B cell (primary cell): Measurements from ENCODE around the gene SEMA7A. TPM values are rescaled to one million over a fixed set of nuclear protein-coding genes. Genes with fewer than 3 reads are reported as not detected.

Experiments used
- ATAC-seq: fragments of 200-7000 bp; cut with Tn5 transposase; one replicate; pipeline ENCODE4 v1.10.0; 2021; ENCODE audit warnings: low read depth, mild to moderate bottlenecking, moderate number of reproducible peaks, moderate library complexity
- CTCF ChIA-PET: fragments of 350-600 bp; sonication (Branson Sonifier 250); formaldehyde crosslinking; loops from one replicate; lab custom pipeline; 2021; ENCODE audit warnings: antibody characterized with exemption, inconsistent platforms; lab: Charles Lee
- POLR2A ChIA-PET: fragments of 350-600 bp; sonication (Branson Sonifier 250); formaldehyde crosslinking; loops from one replicate; lab custom pipeline; 2021; ENCODE audit warnings: antibody characterized with exemption; lab: Charles Lee
- DNase-seq: peaks from one replicate; pipeline ENCODE4 v3.0.0; 2013
- H2AFZ ChIP-seq: 2 replicates; pipeline ENCODE4 v1.6.1; 2012; ENCODE audit warnings: mild to moderate bottlenecking, low read depth, low read length; ENCODE audit not compliant: insufficient read depth, poor library complexity, severe bottlenecking
- H3K27ac ChIP-seq, 2 donors: 1 replicate in 1 of 2; 2 replicates in 1 of 2; pipeline ENCODE4 v1.5.1; 2012 to 2013; ENCODE audit warnings: low read length in 2 of 2, mild to moderate bottlenecking in 2 of 2, moderate library complexity in 1 of 2
- H3K27me3 ChIP-seq, 4 experiments: fragments of 200-600 bp in 1 of 4; sonication (generic) in 1 of 4; replicated peaks in 1 of 4; 1 replicate in 2 of 4; 2 replicates in 2 of 4; pipeline versions ENCODE4 v1.6.1 to v1.7.0; 2013 to 2016; ENCODE audit warnings: low read length in 3 of 4, mild to moderate bottlenecking in 2 of 4, mixed read lengths in 1 of 4, moderate library complexity in 1 of 4; ENCODE audit not compliant: insufficient read depth in 4 of 4, control insufficient read depth in 3 of 4; ENCODE audit errors: control extremely low read depth in 1 of 4
- H3K36me3 ChIP-seq, 2 experiments: replicated peaks in 1 of 2; 1 replicate in 1 of 2; 2 replicates in 1 of 2; pipeline versions ENCODE4 v1.6.1 to v1.7.1; 2013; ENCODE audit warnings: low read length in 1 of 2; ENCODE audit not compliant: insufficient read depth in 2 of 2, control insufficient read depth in 1 of 2; ENCODE audit errors: control extremely low read depth in 1 of 2, extremely low read depth in 1 of 2
- H3K4me1 ChIP-seq, 2 donors: fragments of 200-600 bp in 1 of 2; sonication (generic) in 1 of 2; 1 replicate in 1 of 2; 2 replicates in 1 of 2; pipeline versions ENCODE4 v1.5.1 to v1.6.1; 2013 to 2017; ENCODE audit warnings: low read length in 2 of 2; ENCODE audit not compliant: control insufficient read depth in 2 of 2, insufficient read depth in 2 of 2
- H3K4me2 ChIP-seq: replicated peaks from 2 replicates; pipeline ENCODE3; 2012; ENCODE audit warnings: mild to moderate bottlenecking, low read depth, low read length; ENCODE audit not compliant: poor library complexity, severe bottlenecking
- H3K4me3 ChIP-seq, 5 experiments: fragments of 200-600 bp in 1 of 5; sonication (generic) in 1 of 5; 1 replicate in 3 of 5; 2 replicates in 2 of 5; pipeline versions ENCODE4 v1.5.1 to v1.7.0; 2011 to 2016; ENCODE audit warnings: low read length in 4 of 5, mild to moderate bottlenecking in 4 of 5, low read depth in 2 of 5, control low read depth in 1 of 5, moderate library complexity in 1 of 5; ENCODE audit not compliant: insufficient read depth in 1 of 5; ENCODE audit errors: control extremely low read depth in 1 of 5, extremely low read depth in 1 of 5
- H3K79me2 ChIP-seq: fragments of 200-600 bp; sonication (generic); one replicate; pipeline ENCODE4 v1.6.0; 2016; ENCODE audit warnings: low read length; ENCODE audit not compliant: control insufficient read depth, insufficient read depth
- H3K9ac ChIP-seq: fragments of 200-600 bp; sonication (generic); 2 replicates; pipeline ENCODE4 v1.6.1; 2017; ENCODE audit warnings: mild to moderate bottlenecking, low read length, moderate library complexity
- H3K9me3 ChIP-seq, 3 donors: one replicate each; pipeline versions ENCODE4 v1.6.1 to v1.7.1; 2013; ENCODE audit warnings: low read length in 2 of 3; ENCODE audit not compliant: control insufficient read depth in 2 of 3, insufficient read depth in 1 of 3; ENCODE audit errors: control extremely low read depth in 1 of 3
- H4K20me1 ChIP-seq: 2 replicates; pipeline ENCODE4 v1.6.0; 2012; ENCODE audit warnings: mild to moderate bottlenecking, low read length; ENCODE audit not compliant: insufficient read depth, control insufficient read depth, poor library complexity, severe bottlenecking
- H3K27ac Mint-ChIP-seq: one replicate; pipeline ENCODE4 v1.8.0; 2021; ENCODE audit warnings: mixed read lengths
- H3K27me3 Mint-ChIP-seq: one replicate; pipeline ENCODE4 v1.8.0; 2021; ENCODE audit warnings: mixed read lengths
- H3K4me1 Mint-ChIP-seq: one replicate; pipeline ENCODE4 v1.8.0; 2021; ENCODE audit warnings: mixed read lengths
- H3K4me3 Mint-ChIP-seq: one replicate; pipeline ENCODE4 v1.8.0; 2021; ENCODE audit warnings: mixed read lengths
- H3K9me3 Mint-ChIP-seq: one replicate; pipeline ENCODE4 v1.8.0; 2022; ENCODE audit warnings: mixed read lengths; ENCODE audit not compliant: insufficient read depth
- EZH2 ChIP-seq: IDR thresholded peaks from 2 replicates; pipeline ENCODE4 v1.6.1; 2012; ENCODE audit warnings: borderline replicate concordance, low read depth, mild to moderate bottlenecking, moderate library complexity, low read length; ENCODE audit not compliant: insufficient read depth, poor library complexity, severe bottlenecking
- WGBS: methylation state at CpG from one replicate; pipeline ENCODE4 v1.1.5; 2013; ENCODE audit warnings: missing lambda C conversion rate; ENCODE audit not compliant: insufficient coverage; 5-methylcytosine and 5-hydroxymethylcytosine counted together
- intact Hi-C: fragments of 100-400 bp; cut with micrococcal nuclease; formaldehyde crosslinking; loops from one replicate; pipeline ENCODE4 v1.10.0; 2022
- polyA plus RNA-seq: library from polyadenylated mRNA; depleted of rRNA; stranded (reverse); fragments of >200 nt; gene quantifications from 2 replicates; pipeline ENCODE4 v1.2.3, GENCODE V29; 2012
- total RNA-seq, 2 donors: library from RNA; stranded (reverse); fragments of 120-200 nt in 1 of 2; gene quantifications; 1 replicate in 1 of 2; 2 replicates in 1 of 2; pipeline versions ENCODE4 v1.2.3 to v1.2.4, GENCODE V29; 2013 to 2022
- TF ChIP-seq, protein P1 (sequence below): fragments of 200-600 bp; IDR thresholded peaks from one replicate; pipeline ENCODE4 v1.8.0; 2022; ENCODE audit warnings: antibody characterized with exemption, mild to moderate bottlenecking

SEMA7A gene
- total and polyA plus RNA-seq, 2 donors (not counting 1 experiment from before 2014, with no cell fraction given): 42.0 to 44.2 TPM

DNA sequence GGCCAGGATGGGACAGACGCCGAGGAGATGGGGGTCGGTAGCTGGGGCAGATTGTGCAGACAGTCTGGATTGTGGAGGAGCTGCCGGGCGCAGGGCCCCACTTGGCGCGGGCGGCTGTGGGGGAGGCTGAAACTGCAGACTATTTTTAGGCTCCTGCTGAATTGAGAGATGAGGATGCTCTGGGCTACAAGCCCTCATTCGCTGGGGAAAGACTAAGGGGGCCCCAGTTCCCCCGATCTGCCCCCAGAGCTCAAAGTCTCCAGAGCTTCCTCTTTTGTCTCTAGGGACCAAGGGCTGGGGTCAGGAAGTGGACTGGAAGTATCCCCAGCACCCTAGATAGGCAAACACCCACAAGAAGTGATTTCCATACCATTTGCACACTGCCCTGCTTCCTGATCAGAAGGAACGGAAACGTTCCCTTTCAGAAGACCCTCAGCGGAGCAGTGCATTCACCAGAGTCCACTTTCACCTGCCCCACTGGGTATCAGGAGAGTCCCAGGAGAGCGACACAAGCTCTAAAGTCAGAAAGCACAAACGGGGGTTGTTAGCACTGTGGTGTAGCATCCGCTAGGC lies 29.7 kb downstream of the SEMA7A start:
- peaks cover 69 to 90% of the 10 kb centered on the region in 2 donors for H3K4me1 ChIP-seq
- TF ChIP-seq, protein P1, sequence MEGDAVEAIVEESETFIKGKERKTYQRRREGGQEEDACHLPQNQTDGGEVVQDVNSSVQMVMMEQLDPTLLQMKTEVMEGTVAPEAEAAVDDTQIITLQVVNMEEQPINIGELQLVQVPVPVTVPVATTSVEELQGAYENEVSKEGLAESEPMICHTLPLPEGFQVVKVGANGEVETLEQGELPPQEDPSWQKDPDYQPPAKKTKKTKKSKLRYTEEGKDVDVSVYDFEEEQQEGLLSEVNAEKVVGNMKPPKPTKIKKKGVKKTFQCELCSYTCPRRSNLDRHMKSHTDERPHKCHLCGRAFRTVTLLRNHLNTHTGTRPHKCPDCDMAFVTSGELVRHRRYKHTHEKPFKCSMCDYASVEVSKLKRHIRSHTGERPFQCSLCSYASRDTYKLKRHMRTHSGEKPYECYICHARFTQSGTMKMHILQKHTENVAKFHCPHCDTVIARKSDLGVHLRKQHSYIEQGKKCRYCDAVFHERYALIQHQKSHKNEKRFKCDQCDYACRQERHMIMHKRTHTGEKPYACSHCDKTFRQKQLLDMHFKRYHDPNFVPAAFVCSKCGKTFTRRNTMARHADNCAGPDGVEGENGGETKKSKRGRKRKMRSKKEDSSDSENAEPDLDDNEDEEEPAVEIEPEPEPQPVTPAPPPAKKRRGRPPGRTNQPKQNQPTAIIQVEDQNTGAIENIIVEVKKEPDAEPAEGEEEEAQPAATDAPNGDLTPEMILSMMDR: no peak
- TF ChIP-seq EZH2: no peak
- Mint-ChIP-seq H3K4me3 (peak overlapping the region; percentile 49), H3K4me1 (peaks cover 89% of the 10 kb centered on the region), H3K27ac (peak overlapping the region; percentile 57), H3K9me3 (no peaks in the 10 kb centered on the region), H3K27me3 (no peaks in the 10 kb centered on the region)
- H3K9me3 ChIP-seq: peaks cover 0 to 4% (median 0%) of the 10 kb centered on the region in 3 donors
- no peak overlapping the region for H2AFZ ChIP-seq
- intact Hi-C loops: loop anchor here (1.0 kb wide), 3 partner anchors 8 to 29 kb away; partner anchors contain the start of gene SEMA7A
- H3K36me3 ChIP-seq: no peaks in the 10 kb centered on the region
- 1% methylated on average over 14 of the region's 16 CpGs for WGBS
- POLR2A ChIA-PET: interaction anchor here (0.7 to 8.4 kb wide), 10 partner anchors 8 to 384 kb away, joined by 3 to 64 read pairs (median 5); partner anchors contain the start of gene SEMA7A
- H3K4me3 ChIP-seq: peak overlapping the region in 4 of 5 experiments; percentile 16 to 45 (median 37)
- H3K27ac ChIP-seq: peak overlapping the region; percentile 76
- H3K9ac ChIP-seq: peak overlapping the region; percentile 49
- ATAC-seq (peak; percentile 19), DNase-seq (peak; percentile 63)
- H3K79me2 ChIP-seq: peaks cover 10% of the 10 kb centered on the region
- H3K27me3 ChIP-seq: no peaks in the 10 kb centered on the region
- H3K4me2 ChIP-seq: peak overlapping the region; percentile 80
- H4K20me1 ChIP-seq: no peaks in the 10 kb centered on the region
- CTCF ChIA-PET: interaction anchor here (1.0 to 9.5 kb wide), 12 partner anchors 8 to 384 kb away, joined by 3 to 153 read pairs (median 6); partner anchors contain the start of gene SEMA7A

DNA sequence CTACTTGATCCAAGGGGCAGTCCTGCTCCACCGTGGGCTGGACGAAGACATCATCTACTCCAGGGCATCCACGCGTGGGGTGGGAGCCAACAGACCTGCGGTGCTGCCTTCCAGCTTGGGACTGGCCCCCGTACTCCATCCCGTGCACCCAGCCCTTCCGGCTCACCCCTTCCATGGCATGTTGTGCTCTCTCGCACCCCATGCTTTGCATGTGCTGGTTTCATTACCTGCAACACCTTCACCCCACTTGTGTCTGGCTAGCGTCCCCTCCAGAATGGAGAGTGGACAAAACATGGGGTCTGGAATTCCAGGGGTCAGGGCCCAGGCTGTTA lies 30.2 kb downstream of the SEMA7A start:
- WGBS: 14% methylated on average over 7 of the region's 10 CpGs
- Mint-ChIP-seq H3K4me1 (peaks cover 91% of the 10 kb centered on the region), H3K27ac (peak overlapping the region; percentile 57), H3K27me3 (no peaks in the 10 kb centered on the region), H3K9me3 (no peaks in the 10 kb centered on the region), H3K4me3 (peak overlapping the region; percentile 49)
- intact Hi-C loops: loop anchor here (1.0 kb wide), 2 partner anchors 18 to 30 kb away; partner anchors contain the start of gene SEMA7A
- Histone ChIP-seq H4K20me1 (no peaks in the 10 kb centered on the region), H3K36me3 (no peaks in the 10 kb centered on the region), H3K27ac (peak overlapping the region; percentile 76), H3K4me1 (peaks cover 74 to 92% of the 10 kb centered on the region in 2 donors), H3K9ac (peak overlapping the region; percentile 49), H3K4me3 (peak overlapping the region in 4 of 5 experiments; percentile 16 to 45 (median 37)), H2AFZ (no peak overlapping the region), H3K27me3 (no peaks in the 10 kb centered on the region), H3K9me3 (peaks cover 0 to 4% (median 0%) of the 10 kb centered on the region in 3 donors), H3K4me2 (peak overlapping the region; percentile 80), H3K79me2 (peaks cover 10% of the 10 kb centered on the region)
- ATAC-seq (peak; percentile 5), DNase-seq (no peak)
- ChIA-PET POLR2A (interaction anchor here (0.7 to 8.4 kb wide), 8 partner anchors 9 to 384 kb away, joined by 3 to 64 read pairs (median 10); partner anchors contain the start of gene SEMA7A), CTCF (interaction anchor here (1.0 to 9.5 kb wide), 14 partner anchors 8 to 390 kb away, joined by 3 to 153 read pairs (median 4); partner anchors contain the start of gene SEMA7A)
- TF ChIP-seq, protein P1: no peak
- no peak for TF ChIP-seq EZH2
